VCaP (cell line): ENCODE results near the gene TRPV5.
"Not testable (repeated sequence)": the region's sequence is repeated elsewhere in the genome, so short reads cannot be mapped to it uniquely, and the experiment has no call there.

Experiments used
- H3K27ac ChIP-seq: fragments of 450-650 bp; 2 replicates; pipeline ENCODE4 v1.5.1; 2017
- TF ChIP-seq, protein P1 (sequence below): fragments of 450-650 bp; conservative IDR thresholded peaks from 2 replicates; pipeline ENCODE4 v1.5.1; 2017; ENCODE audit warnings: mild to moderate bottlenecking, moderate library complexity

Gene TRPV5

DNA sequence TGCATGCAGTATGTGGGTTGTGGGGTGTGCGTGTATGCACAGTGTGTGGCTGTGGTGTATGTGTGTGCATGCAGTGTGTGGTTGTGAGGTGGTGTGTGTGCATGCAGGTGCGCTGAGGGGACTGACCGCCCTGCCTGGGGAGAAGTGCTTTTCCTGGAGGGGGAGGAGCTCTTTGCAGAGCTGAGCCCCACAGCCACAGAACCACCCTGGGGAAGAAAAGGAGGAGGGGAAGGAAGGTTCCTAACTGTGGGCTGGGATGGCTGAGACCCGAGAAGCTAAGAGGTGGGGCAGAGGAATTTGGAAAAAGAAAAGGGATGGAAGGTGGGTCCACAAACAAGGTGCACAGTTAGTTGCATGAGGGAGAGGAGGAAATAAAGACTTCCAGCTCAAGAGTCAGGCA, at the start of gene TRPV5:
TSS of gene TRPV5 (minus strand) at position 123 of the 400 bp plus-strand sequence. CDS start 287 bp downstream, outside the sequence.
- no peak within 1 kb of the TSS for H3K27ac ChIP-seq
- TF ChIP-seq, protein P1, sequence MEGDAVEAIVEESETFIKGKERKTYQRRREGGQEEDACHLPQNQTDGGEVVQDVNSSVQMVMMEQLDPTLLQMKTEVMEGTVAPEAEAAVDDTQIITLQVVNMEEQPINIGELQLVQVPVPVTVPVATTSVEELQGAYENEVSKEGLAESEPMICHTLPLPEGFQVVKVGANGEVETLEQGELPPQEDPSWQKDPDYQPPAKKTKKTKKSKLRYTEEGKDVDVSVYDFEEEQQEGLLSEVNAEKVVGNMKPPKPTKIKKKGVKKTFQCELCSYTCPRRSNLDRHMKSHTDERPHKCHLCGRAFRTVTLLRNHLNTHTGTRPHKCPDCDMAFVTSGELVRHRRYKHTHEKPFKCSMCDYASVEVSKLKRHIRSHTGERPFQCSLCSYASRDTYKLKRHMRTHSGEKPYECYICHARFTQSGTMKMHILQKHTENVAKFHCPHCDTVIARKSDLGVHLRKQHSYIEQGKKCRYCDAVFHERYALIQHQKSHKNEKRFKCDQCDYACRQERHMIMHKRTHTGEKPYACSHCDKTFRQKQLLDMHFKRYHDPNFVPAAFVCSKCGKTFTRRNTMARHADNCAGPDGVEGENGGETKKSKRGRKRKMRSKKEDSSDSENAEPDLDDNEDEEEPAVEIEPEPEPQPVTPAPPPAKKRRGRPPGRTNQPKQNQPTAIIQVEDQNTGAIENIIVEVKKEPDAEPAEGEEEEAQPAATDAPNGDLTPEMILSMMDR, result no peak

DNA sequence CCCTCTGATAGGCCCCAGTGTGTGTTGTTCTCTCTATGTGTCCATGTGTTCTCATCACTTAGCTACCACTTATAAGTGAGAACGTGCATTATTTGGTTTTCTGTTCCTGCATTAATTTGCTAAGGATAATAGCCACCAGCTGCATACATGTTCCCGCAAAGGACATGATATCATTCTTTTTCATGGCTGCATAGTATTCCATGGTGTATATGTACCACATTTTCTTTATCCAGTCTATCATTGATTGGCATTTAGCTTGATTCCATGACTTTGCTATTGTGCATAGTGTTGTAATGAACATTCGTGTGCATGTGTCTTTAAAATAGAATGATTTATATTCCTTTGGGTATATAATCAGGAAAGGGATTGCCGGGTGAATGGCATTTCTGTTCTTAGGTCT, 44.9 kb upstream of the TRPV5 start:
- H3K27ac ChIP-seq, result not testable (repeated sequence)

DNA sequence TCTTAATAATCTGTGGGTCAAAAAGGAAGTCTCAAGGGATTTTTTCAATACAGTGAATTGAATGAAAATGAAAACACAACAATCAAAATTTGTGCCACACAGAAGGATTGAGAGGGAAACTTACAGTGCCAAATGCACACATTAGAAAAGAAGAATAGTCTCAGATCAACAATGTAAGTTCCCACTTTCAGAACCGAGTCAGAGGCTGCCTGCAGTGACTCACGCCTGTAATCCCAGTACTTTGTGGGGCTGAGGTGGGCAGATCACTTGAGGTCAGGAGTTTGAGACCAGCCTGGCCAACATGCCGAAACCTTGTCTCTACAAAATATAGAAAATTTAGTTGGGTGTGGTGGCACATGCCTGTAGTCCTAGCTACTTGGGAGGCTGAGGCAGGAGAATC, 41.1 kb upstream of the TRPV5 start:
- TF ChIP-seq, protein P1, result no peak
- no peak overlapping the region for H3K27ac ChIP-seq

DNA sequence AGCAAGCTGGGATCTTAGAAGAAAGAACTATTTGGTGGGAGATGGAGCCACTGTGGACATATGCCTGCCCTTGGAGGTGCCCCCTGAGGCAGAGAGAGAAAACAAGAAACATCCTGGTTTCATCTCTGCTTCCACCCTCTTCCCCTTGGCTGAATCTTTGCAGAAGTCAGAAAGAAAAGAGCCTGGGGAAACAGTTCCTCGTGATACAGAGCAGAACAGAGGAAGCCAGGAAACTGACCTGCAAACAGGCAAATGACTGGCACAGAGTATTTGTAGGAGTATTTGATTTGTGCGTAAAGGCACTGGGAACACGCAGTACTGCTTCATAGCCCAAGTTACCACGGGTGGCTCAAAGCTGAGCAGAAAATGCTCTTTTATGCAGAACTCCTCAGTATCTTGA, 35.6 kb upstream of the TRPV5 start:
- no peak overlapping the region for H3K27ac ChIP-seq
- TF ChIP-seq, protein P1, result no peak

DNA sequence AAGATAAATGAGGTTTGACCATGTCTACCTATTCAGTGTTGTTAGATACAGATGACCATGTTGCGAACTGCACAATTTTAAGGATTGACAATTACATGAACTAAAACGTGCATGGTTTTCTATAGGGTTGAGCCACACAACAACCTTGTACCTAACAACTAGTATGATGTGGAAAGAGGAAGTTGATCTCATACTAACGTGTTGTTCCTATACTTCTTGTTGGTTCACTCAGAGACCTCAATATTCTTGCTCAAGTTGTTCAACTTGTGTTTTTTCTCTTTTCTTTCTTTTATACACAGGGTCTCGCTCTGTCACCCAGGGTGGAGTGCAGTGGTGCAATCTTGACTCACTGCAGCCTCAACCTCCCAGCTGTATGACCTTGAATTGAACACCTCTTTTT, 34.7 kb upstream of the TRPV5 start:
- TF ChIP-seq, protein P1, result no peak
- H3K27ac ChIP-seq, result no peak overlapping the region

DNA sequence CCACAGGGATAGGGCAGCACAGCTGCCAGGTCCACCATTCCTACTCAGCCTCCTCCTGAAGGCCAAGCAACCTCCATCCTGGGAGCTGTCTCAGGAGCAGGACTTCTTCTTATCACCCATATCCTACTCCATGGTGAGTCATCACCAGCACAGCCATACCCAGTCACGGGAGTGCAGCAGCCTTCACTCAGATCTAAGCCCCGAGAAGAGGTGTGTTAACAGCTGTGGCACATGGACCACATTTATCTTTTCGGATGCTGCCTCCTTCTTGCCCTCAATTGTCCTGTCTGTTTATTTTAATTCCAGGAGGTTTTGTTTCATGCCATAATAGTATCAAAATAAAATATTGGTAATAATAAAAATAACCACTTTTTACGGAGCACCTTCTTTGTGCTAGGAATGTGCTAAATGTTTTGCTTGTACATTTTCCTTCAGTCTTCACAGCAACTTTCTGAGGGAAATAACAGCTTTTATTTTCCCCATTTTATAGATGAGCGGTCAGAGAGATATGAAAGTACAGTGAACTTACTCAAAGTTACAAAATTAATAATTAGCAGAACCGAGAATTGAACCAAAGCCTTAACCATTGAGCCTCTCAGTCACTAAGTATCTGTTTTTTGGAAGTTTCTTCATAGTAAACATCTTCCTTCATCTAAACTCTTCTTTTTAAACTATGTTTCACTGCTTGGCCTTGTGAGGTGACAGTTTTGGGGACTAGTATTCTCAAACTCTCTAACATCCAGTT, 31.1 kb upstream of the TRPV5 start:
- TF ChIP-seq, protein P1, result no peak
- no peak overlapping the region for H3K27ac ChIP-seq

DNA sequence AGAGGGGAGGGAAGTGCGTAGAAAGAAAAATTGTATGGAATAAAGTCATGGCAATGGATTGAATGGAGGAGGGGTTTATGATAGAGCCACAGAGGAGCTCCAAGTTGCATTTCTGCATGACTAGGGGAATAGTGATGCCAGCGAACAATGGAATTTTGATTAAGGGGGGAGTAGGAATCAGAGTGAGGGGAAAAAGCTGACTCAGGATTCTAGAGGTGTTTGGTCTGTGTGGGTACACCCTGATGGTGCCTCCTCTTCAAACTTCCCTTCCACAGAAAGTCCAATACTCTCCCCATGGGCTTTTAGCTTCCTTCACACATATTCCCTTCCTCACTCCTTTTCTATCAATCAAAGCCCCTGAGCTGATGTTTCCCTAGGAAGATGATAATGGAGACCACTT, 30.4 kb upstream of the TRPV5 start:
- TF ChIP-seq, protein P1, result no peak
- H3K27ac ChIP-seq, result no peak overlapping the region

DNA sequence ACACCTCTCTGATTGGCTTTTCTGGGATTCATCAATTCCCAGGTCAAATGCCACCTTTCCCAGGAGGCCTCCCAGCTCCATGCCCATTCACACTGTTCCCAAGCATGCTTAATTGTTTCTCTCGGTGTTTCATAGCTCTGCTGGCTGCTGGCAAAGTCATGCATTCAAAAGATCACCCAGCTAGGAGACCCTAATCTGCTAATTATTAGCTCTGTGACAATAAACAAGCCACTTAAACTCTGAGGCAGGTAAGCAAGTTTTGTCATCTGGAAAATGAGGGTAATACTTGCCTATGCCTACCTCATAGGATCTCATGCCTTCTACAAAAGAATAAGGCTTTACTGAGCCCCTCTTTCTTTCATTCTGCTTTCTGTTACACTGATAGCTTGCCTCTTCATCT, 29.4 kb upstream of the TRPV5 start:
- TF ChIP-seq, protein P1, result no peak
- no peak overlapping the region for H3K27ac ChIP-seq
